GM23248 (cell line): ENCODE results near the gene ADGRF4. TPM values are rescaled to one million over a fixed set of nuclear protein-coding genes. Genes with fewer than 3 reads are reported as not detected.

Experiments
- DNase-seq: peaks from one replicate; pipeline ENCODE4 v3.0.0-alpha.2; 2015
- H2AFZ ChIP-seq: fragments of 200-600 bp; sonication (generic); 2 replicates; pipeline ENCODE4 v1.6.1; 2016; ENCODE audit warnings: antibody characterized with exemption
- H3F3A ChIP-seq: fragments of 200-600 bp; sonication (generic); 2 replicates; pipeline ENCODE4 v1.6.1; 2016; ENCODE audit warnings: mild to moderate bottlenecking, antibody characterized with exemption, mixed run types; ENCODE audit not compliant: insufficient read depth
- H3K27ac ChIP-seq: fragments of 200-600 bp; sonication (generic); 2 replicates; pipeline ENCODE4 v1.5.1; 2016; ENCODE audit warnings: mild to moderate bottlenecking
- H3K27me3 ChIP-seq: fragments of 200-600 bp; sonication (generic); replicated peaks from 2 replicates; pipeline ENCODE4 v1.6.1; 2016; ENCODE audit warnings: mild to moderate bottlenecking; ENCODE audit not compliant: insufficient read depth
- H3K36me3 ChIP-seq: fragments of 200-600 bp; sonication (generic); 2 replicates; pipeline ENCODE4 v1.6.1; 2016; ENCODE audit warnings: low read depth, mild to moderate bottlenecking
- H3K4me1 ChIP-seq: fragments of 200-600 bp; sonication (generic); 2 replicates; pipeline ENCODE4 v1.6.1; 2016; ENCODE audit warnings: mild to moderate bottlenecking; ENCODE audit not compliant: insufficient read depth
- H3K4me2 ChIP-seq: fragments of 200-600 bp; sonication (generic); one replicate; pipeline ENCODE4 v1.6.1; 2016; ENCODE audit warnings: mild to moderate bottlenecking; ENCODE audit not compliant: unreplicated experiment
- H3K4me3 ChIP-seq: fragments of 200-600 bp; sonication (generic); 2 replicates; pipeline ENCODE4 v1.5.1; 2016; ENCODE audit warnings: mild to moderate bottlenecking
- H3K79me2 ChIP-seq: fragments of 200-600 bp; sonication (generic); 2 replicates; pipeline ENCODE4 v1.6.1; 2016; ENCODE audit warnings: mild to moderate bottlenecking; ENCODE audit not compliant: insufficient read depth
- H3K9ac ChIP-seq: fragments of 200-600 bp; sonication (generic); 2 replicates; pipeline ENCODE4 v1.6.1; 2016; ENCODE audit warnings: mild to moderate bottlenecking
- H3K9me2 ChIP-seq: fragments of 200-600 bp; sonication (generic); 2 replicates; pipeline ENCODE4 v1.6.1; 2016; ENCODE audit warnings: mixed run types, mild to moderate bottlenecking, moderate library complexity; ENCODE audit not compliant: insufficient read depth
- H3K9me3 ChIP-seq: fragments of 200-600 bp; sonication (generic); one replicate; pipeline ENCODE4 v1.6.1; 2017; ENCODE audit warnings: low read depth
- H4K20me1 ChIP-seq: fragments of 200-600 bp; sonication (generic); 2 replicates; pipeline ENCODE4 v1.6.0; 2016; ENCODE audit not compliant: insufficient read depth
- EZH2 ChIP-seq: fragments of 200-600 bp; sonication (generic); IDR thresholded peaks from 2 replicates; pipeline ENCODE4 v1.6.1; 2018; ENCODE audit warnings: antibody characterized with exemption, mild to moderate bottlenecking; ENCODE audit not compliant: insufficient read depth, poor library complexity, severe bottlenecking
- EZH2phosphoT487 ChIP-seq: fragments of 200-600 bp; sonication (generic); IDR thresholded peaks from 2 replicates; pipeline ENCODE4 v1.6.1; 2018; ENCODE audit warnings: antibody characterized with exemption, moderate library complexity, mild to moderate bottlenecking, low read depth; ENCODE audit not compliant: insufficient read depth
- WGBS, 2 experiments: methylation state at CpG; one replicate each; pipeline ENCODE4 v1.1.6; 2015 to 2017; ENCODE audit warnings: low lambda C conversion rate in 2 of 2, low coverage in 1 of 2; ENCODE audit errors: missing lambda C conversion rate in 2 of 2; 5-methylcytosine and 5-hydroxymethylcytosine counted together
- in situ Hi-C: fragments of 300-500 bp; cut with MboI; formaldehyde crosslinking; loops from 2 replicates; pipeline ENCODE4 v1.15.0; 2020
- polyA plus RNA-seq: library from polyadenylated mRNA; unstranded; fragments of >200 nt; fragmentation: Nextera tagmentation; extraction: Ambion mirVana; gene quantifications from 2 replicates; pipeline ENCODE4 v1.2.1, GENCODE V29; 2016
- total RNA-seq: library from RNA; depleted of rRNA; stranded (reverse); fragments of >200 nt; shearing (Covaris generic); gene quantifications from 2 replicates; pipeline ENCODE4 v1.2.3, GENCODE V29; 2014

ADGRF4 gene
- total and polyA plus RNA-seq, 2 experiments from 2014 or later: 0.11 TPM; not detected in 1

GRCh38 chr6:47722194-47722593 lies 23.8 kb downstream of the ADGRF4 start:
- Histone ChIP-seq H3K9me3 (no peaks in the 10 kb centered on the region), H3K9ac (no peak overlapping the region), H3K79me2 (no peaks in the 10 kb centered on the region), H3K4me2 (no peak overlapping the region), H3K27ac (no peak overlapping the region), H3K9me2 (no peaks in the 10 kb centered on the region), H2AFZ (no peak overlapping the region), H3K36me3 (no peaks in the 10 kb centered on the region), H3K27me3 (peaks cover 10% of the 10 kb centered on the region; the same call in 1 of the 2 replicates), H4K20me1 (no peaks in the 10 kb centered on the region), H3K4me1 (no peaks in the 10 kb centered on the region), H3K4me3 (no peak overlapping the region), H3F3A (no peaks in the 10 kb centered on the region)
- TF ChIP-seq EZH2phosphoT487 (no peak), EZH2 (no peak)
- 11 to 28% methylated on average over 3 of the region's 3 CpGs for WGBS, 2 experiments
- in situ Hi-C loops: no loop called here
- DNase-seq: no peak

GRCh38 chr6:47724300-47724699 lies 25.9 kb downstream of the ADGRF4 start:
- Histone ChIP-seq H3K27me3 (peaks cover 10% of the 10 kb centered on the region; the same call in 1 of the 2 replicates), H3K4me1 (no peaks in the 10 kb centered on the region), H3F3A (no peaks in the 10 kb centered on the region), H4K20me1 (no peaks in the 10 kb centered on the region), H3K27ac (no peak overlapping the region), H3K9ac (no peak overlapping the region), H3K79me2 (no peaks in the 10 kb centered on the region), H2AFZ (no peak overlapping the region), H3K36me3 (no peaks in the 10 kb centered on the region), H3K9me3 (no peaks in the 10 kb centered on the region), H3K4me2 (no peak overlapping the region), H3K9me2 (no peaks in the 10 kb centered on the region), H3K4me3 (no peak overlapping the region)
- 14 to 32% methylated on average over 2 of the region's 2 CpGs for WGBS, 2 experiments
- DNase-seq: peak; percentile 2
- TF ChIP-seq EZH2: no peak
- no peak for TF ChIP-seq EZH2phosphoT487
- in situ Hi-C loops: no loop called here

- Histone ChIP-seq H3K27me3 (peaks cover 5% of the 10 kb centered on the region; the same call in 1 of the 2 replicates), H3K9me2 (no peaks in the 10 kb centered on the region), H3K36me3 (no peaks in the 10 kb centered on the region), H3K9me3 (no peaks in the 10 kb centered on the region), H3K79me2 (no peaks in the 10 kb centered on the region), H3K27ac (no peak overlapping the region), H4K20me1 (no peaks in the 10 kb centered on the region), H3K4me2 (no peak overlapping the region), H3K4me1 (peaks cover 12% of the 10 kb centered on the region; the same call in 1 of the 2 replicates), H3K9ac (no peak overlapping the region), H3K4me3 (no peak overlapping the region), H3F3A (peaks cover 4% of the 10 kb centered on the region; the same call in 1 of the 2 replicates), H2AFZ (no peak overlapping the region)
- WGBS, 2 experiments: 0 to 3% methylated on average over 2 of the region's 2 CpGs
- in situ Hi-C loops: no loop called here
- DNase-seq: no peak
- TF ChIP-seq EZH2phosphoT487: no peak
- no peak for TF ChIP-seq EZH2
These were observed 29.0 kb downstream of the ADGRF4 start for GRCh38 chr6:47727391-47727790.

GRCh38 chr6:47729019-47729418 lies 30.6 kb downstream of the ADGRF4 start:
- Histone ChIP-seq H3K9me2 (no peaks in the 10 kb centered on the region), H3K4me1 (peaks cover 12% of the 10 kb centered on the region; the same call in 1 of the 2 replicates), H3K4me3 (no peak overlapping the region), H3K4me2 (no peak overlapping the region), H4K20me1 (no peaks in the 10 kb centered on the region), H3K27ac (no peak overlapping the region), H3F3A (peaks cover 4% of the 10 kb centered on the region; the same call in 1 of the 2 replicates), H3K27me3 (peaks cover 5% of the 10 kb centered on the region; the same call in 1 of the 2 replicates), H3K79me2 (no peaks in the 10 kb centered on the region), H2AFZ (no peak overlapping the region), H3K9ac (no peak overlapping the region), H3K36me3 (no peaks in the 10 kb centered on the region), H3K9me3 (no peaks in the 10 kb centered on the region)
- DNase-seq: peak; percentile 12
- TF ChIP-seq EZH2phosphoT487 (no peak), EZH2 (no peak)
- 11 to 18% methylated on average over 2 of the region's 2 CpGs for WGBS, 2 experiments
- in situ Hi-C loops: no loop called here

DNA sequence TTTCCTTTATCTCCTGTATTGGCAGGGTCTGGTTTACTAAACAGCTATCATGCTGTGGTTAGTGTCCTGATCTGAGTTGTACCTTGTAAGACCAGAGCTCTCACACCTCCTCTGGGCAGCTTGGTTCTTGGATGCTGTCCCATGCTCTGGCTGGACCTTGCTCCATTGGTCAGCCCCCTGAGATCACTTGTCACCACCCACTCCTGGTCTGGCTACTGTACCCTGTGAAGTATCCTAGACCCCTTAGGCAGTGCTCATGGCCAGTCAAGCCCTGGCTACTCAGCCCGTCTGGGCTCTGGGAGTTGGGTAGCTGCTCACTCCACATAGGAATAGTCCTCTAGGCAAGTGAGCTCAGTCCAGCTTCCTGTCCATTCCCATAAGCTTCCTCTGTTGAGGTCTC lies 31.1 kb downstream of the ADGRF4 start:
- WGBS, 2 experiments: 73 to 74% methylated on average over 1 of the region's 1 CpG
- H3K36me3 ChIP-seq: no peaks in the 10 kb centered on the region
- peaks cover 4% of the 10 kb centered on the region; the same call in 1 of the 2 replicates for H3F3A ChIP-seq
- H2AFZ ChIP-seq: no peak overlapping the region
- H3K4me2 ChIP-seq: no peak overlapping the region
- peaks cover 9% of the 10 kb centered on the region; the same call in 1 of the 2 replicates for H3K27me3 ChIP-seq
- DNase-seq: no peak
- H3K4me3 ChIP-seq: no peak overlapping the region
- no peaks in the 10 kb centered on the region for H3K9me3 ChIP-seq
- H4K20me1 ChIP-seq: no peaks in the 10 kb centered on the region
- H3K4me1 ChIP-seq: peaks cover 12% of the 10 kb centered on the region; the same call in 1 of the 2 replicates
- no peaks in the 10 kb centered on the region for H3K9me2 ChIP-seq
- in situ Hi-C loops: no loop called here
- TF ChIP-seq EZH2 (no peak), EZH2phosphoT487 (no peak)
- H3K9ac ChIP-seq: no peak overlapping the region
- no peaks in the 10 kb centered on the region for H3K79me2 ChIP-seq
- H3K27ac ChIP-seq: no peak overlapping the region
